HG03460 (cell line): ENCODE data around the gene TBX2.

Source experiments
- ATAC-seq: cut with Tn5 transposase; IDR thresholded peaks from one replicate; pipeline ENCODE4 v1.9.1; 2021; ENCODE audit not compliant: unreplicated experiment

TBX2 gene

GRCh38 chr17:61451538-61452300, 52.1 kb downstream of the TBX2 start:
- ATAC-seq, result no peak

GRCh38 chr17:61452301-61453290, 53.0 kb downstream of the TBX2 start, which contains the start of gene TBX4:
TSS of gene TBX4 (plus strand) at chr17:61452422. CDS start at chr17:61456491, 4,069 bp downstream.
- no peak for ATAC-seq

GRCh38 chr17:61453566-61454380, 54.1 kb downstream of the TBX2 start:
- ATAC-seq, result no peak

- ATAC-seq, result no peak
These were observed 55.0 kb downstream of the TBX2 start for GRCh38 chr17:61454381-61455323.

GRCh38 chr17:61455324-61456060, 55.8 kb downstream of the TBX2 start:
- ATAC-seq, result no peak

- ATAC-seq, result no peak
These were observed 56.5 kb downstream of the TBX2 start for GRCh38 chr17:61456061-61456681.

- no peak for ATAC-seq
These were observed 57.1 kb downstream of the TBX2 start for GRCh38 chr17:61456688-61457225.

GRCh38 chr17:61457226-61457983, 57.8 kb downstream of the TBX2 start:
- no peak for ATAC-seq

- no peak for ATAC-seq
These were observed 58.4 kb downstream of the TBX2 start for GRCh38 chr17:61458000-61458399.

- no peak for ATAC-seq
These were observed 58.9 kb downstream of the TBX2 start for GRCh38 chr17:61458421-61459141.
